NCI-H187 treated with DMSO at 0.1 percent for 48 hours (cell line): ENCODE data around the gene PURA.
A peak's percentile ranks its signal among the peaks of the same experiment; 100 is the strongest.

Experiments used
- DNase-seq: peaks from one replicate; lab custom pipeline; 2025; lab: John Stamatoyannopoulos, UW

The PURA gene

GRCh38 chr5:140159014-140159927 is 45.4 kb downstream of the PURA start:
- no peak for DNase-seq

DNA sequence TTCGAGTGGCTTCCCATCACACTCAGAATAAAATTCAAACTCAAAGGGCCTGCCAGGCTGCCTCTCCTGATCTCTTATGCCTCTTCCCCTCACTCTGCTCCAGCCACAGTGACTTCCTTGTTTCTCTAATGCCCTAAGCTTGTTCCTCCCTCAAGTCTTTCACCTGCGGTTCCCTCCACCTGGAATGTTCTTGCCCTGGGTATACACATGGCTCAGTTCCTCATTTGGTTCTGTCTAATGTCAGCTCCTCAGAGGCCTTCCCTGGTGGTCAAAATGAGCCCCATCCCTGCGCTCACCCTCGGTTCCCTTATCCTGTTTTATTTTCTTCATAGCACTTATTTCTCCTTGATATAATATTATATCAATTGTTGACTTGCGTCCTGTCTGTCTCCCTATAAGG is 48.4 kb downstream of the PURA start:
- DNase-seq = no peak

DNA sequence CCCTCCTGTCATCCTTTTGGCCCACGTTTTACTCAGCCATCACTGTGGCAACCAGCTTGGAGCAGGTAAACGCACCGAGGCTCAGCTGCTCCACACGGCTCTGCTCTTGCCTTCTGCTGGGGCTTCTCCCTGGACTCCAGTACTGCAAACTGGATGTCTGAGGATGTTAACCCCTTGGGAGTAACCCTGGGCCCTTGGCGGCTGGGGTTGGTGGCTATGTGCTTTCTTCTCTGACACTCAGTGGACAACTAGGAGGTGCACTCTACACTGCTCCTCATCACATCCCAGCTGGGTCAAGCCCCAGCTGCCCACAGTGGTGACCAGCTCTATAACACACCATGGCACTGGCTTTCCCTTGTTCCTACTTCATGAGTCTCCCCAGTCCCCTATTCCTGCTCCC is 48.9 kb downstream of the PURA start:
- DNase-seq = no peak

DNA sequence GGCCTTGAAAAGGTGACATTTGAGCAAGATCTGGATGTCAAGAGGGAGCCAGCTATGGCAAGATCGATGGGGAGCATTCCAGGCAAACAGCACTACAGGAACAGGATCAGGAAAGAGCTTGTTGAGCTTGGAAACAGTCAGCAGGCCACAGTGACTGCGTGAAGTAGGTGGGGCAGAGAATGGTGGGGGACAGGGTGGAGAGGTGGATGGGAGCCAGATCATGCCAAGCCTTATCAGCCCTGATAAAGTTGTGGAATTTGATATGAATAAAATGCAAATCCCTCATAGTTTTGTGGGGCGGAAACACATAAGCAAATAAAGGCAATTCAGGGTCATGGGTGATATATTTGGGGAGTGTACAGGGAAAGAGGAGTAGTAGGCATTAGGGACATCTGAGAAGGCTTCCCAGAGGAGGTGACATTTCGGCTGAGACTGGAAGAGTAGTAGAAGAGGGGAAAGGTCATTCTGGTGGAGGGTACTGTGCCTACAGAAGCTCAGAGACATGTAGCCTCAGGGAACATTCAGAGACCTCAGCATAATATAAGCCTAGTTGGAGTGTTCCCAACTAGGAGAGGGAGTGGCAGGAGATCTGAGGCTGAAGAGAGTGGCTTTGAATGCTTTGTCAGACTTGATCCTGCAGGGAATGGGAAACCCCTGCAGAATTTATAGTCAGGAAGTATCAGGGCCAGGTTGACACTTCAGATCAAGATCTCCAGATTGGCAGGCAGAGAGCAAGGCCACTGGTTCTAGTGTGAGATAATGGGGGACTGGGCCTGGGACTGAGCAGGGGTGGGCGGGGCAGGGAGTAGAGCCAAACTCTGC is 51.4 kb downstream of the PURA start:
- DNase-seq = no peak

GRCh38 chr5:140165923-140166270 is 52.0 kb downstream of the PURA start:
- no peak for DNase-seq

- DNase-seq = no peak
Measured at GRCh38 chr5:140166911-140167310, 53.0 kb downstream of the PURA start.

- DNase-seq = no peak
Measured at GRCh38 chr5:140168371-140168770, 54.5 kb downstream of the PURA start.

- no peak for DNase-seq
Measured at GRCh38 chr5:140169410-140169809, 55.5 kb downstream of the PURA start.

GRCh38 chr5:140172483-140172882 is 58.6 kb downstream of the PURA start:
- no peak for DNase-seq

DNA sequence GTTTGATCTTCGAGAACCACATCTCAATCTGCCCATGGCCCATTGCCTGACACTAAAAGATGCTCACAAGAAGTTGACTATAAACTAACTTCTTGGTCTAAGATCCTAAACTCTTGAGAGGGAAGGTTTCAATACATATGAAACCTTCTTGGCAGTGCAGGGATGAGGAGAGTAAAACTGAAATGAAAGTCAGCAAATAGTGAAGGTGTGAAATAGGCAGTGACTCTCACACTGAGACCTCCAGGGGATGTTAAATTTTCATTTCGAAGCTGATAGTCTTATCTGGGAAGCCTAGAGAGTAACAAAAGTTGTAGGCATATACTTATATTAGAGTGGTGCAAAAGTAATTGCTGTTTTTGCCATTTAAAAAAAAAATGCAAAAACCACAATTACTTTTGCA is 60.1 kb downstream of the PURA start:
- DNase-seq = no peak

DNA sequence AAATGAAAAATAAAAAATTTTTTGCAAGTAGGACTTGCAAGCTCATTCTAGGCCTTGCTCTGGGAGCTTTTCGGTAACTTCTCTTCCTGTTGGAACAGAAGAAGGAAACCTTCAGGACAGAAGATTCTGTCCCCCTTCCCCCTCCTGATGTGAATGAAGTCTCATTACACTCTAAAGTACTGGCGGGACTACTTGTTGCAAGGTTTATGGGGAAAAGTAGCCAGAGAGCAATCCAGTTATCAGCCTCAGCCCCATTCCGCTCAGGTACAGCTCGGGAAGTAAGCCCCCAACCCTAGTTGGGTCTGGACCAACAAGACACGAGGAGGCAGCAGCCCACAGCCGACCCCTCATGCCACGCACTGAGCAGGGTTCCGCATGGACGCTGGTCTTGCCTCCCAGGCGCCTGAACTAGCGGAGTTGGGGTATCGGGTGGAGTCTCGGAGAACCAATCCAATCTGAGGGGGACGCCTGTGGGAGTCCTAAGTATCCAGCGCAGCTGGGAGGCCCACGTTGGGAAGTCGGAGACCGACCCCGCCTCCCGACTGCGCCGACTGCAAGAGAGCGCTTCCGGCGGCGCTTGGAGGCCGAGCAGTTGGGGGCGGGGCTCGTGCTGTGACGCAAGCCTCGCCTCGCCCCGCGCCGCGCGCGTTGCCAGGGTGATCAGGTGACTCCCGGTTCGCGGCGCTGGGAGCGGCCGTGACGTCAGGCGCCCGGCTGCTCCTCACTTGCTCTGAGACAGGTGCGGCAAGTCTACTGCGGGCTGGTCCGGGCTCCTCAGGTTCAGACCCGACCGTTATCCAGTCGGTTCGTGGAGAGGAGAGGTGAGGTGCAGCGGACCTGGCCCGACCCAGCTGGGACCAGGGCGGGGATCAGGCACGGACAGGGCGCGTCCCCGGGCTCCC is 60.8 kb downstream of the PURA start, which contains the start of gene CYSTM1:
Gene CYSTM1 (plus strand): TSS at position 724 of the 902 bp plus-strand sequence. CDS start 19,278 bp downstream, outside the sequence.
- peak; percentile 30 for DNase-seq
